Measurements from ENCODE around the gene MICU2.

GRCh38 chr13:21461131-21461530 is 142.8 kb downstream of the MICU2 start:
- TF ChIP-seq CTCF (IDR thresholded peaks at IDR 0.05) (no peak), POLR2A (IDR thresholded peaks at IDR 0.05) (no peak), POLR2AphosphoS5 (IDR thresholded peaks at IDR 0.05; ENCODE audit: insufficient read depth in 1 of 2, low read depth in 1 of 2) (no peak)
